Brain microvascular endothelial cell (primary cell): Measurements from ENCODE around the gene RGMB.

Source experiments
- DNase-seq: peaks from one replicate; pipeline ENCODE4 v3.0.0-alpha.2; 2020
- H3K27ac ChIP-seq: fragments of 250-450 bp; sonication (Bioruptor Pico); 2 replicates; pipeline ENCODE4 v1.5.1; 2020; ENCODE audit warnings: mild to moderate bottlenecking, moderate library complexity
- H3K27me3 ChIP-seq: fragments of 250-450 bp; sonication (Bioruptor Pico); replicated peaks from 2 replicates; pipeline ENCODE4 v1.5.1; 2020; ENCODE audit warnings: mild to moderate bottlenecking
- H3K36me3 ChIP-seq: fragments of 250-450 bp; sonication (Bioruptor Pico); replicated peaks from 2 replicates; pipeline ENCODE4 v1.5.1; 2020; ENCODE audit warnings: mild to moderate bottlenecking
- H3K4me3 ChIP-seq: 2 replicates; pipeline ENCODE4 v1.5.1; 2011; ENCODE audit warnings: low read depth, mild to moderate bottlenecking, control low read depth, low read length, moderate library complexity
- in situ Hi-C: cut with HindIII; loops from 2 replicates; pipeline ENCODE4 v1.10.0; 2017; ENCODE audit warnings: low sequenced_read_pairs, low pct_ligation_motif_present
- TF ChIP-seq, protein P1 (sequence below): IDR thresholded peaks from 2 replicates; pipeline ENCODE4 v1.5.1; 2011; ENCODE audit warnings: low read depth, mild to moderate bottlenecking, moderate library complexity, low read length, control low read depth, inconsistent platforms; ENCODE audit errors: missing control alignments

The RGMB gene

DNA sequence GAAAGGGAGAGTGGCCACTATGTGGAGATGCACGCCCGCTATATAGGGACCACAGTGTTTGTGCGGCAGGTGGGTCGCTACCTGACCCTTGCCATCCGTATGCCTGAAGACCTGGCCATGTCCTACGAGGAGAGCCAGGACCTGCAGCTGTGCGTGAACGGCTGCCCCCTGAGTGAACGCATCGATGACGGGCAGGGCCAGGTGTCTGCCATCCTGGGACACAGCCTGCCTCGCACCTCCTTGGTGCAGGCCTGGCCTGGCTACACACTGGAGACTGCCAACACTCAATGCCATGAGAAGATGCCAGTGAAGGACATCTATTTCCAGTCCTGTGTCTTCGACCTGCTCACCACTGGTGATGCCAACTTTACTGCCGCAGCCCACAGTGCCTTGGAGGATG lies 19.8 kb downstream of the RGMB start:
- in situ Hi-C loops = no loop called here
- TF ChIP-seq, protein P1, sequence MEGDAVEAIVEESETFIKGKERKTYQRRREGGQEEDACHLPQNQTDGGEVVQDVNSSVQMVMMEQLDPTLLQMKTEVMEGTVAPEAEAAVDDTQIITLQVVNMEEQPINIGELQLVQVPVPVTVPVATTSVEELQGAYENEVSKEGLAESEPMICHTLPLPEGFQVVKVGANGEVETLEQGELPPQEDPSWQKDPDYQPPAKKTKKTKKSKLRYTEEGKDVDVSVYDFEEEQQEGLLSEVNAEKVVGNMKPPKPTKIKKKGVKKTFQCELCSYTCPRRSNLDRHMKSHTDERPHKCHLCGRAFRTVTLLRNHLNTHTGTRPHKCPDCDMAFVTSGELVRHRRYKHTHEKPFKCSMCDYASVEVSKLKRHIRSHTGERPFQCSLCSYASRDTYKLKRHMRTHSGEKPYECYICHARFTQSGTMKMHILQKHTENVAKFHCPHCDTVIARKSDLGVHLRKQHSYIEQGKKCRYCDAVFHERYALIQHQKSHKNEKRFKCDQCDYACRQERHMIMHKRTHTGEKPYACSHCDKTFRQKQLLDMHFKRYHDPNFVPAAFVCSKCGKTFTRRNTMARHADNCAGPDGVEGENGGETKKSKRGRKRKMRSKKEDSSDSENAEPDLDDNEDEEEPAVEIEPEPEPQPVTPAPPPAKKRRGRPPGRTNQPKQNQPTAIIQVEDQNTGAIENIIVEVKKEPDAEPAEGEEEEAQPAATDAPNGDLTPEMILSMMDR = no peak
- peaks cover 26% of the 10 kb centered on the region for H3K36me3 ChIP-seq

DNA sequence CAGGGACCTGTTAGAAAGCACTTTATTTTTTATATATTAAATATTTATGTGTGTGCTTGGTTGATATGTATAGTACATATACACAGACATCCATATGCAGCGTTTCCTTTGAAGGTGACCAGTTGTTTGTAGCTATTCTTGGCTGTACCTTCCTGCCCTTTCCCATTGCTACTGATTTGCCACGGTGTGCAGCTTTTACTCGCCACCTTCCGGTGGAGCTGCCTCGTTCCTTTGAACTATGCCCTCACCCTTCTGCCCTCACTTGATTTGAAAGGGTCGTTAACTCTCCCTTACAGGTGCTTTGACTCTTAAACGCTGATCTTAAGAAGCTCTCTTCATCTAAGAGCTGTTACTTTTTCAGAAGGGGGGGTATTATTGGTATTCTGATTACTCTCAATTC lies 20.5 kb downstream of the RGMB start:
- in situ Hi-C loops = no loop called here
- Histone ChIP-seq H3K4me3 (no peak overlapping the region), H3K27me3 (no peaks in the 10 kb centered on the region), H3K36me3 (peaks cover 22% of the 10 kb centered on the region), H3K27ac (no peak overlapping the region)
- DNase-seq = no peak
- TF ChIP-seq, protein P1 = no peak

More for the DNA sequence above, 19.8 kb downstream of the RGMB start:
- DNase-seq = no peak
- Histone ChIP-seq H3K27ac (no peak overlapping the region), H3K27me3 (no peaks in the 10 kb centered on the region), H3K4me3 (no peak overlapping the region)

GRCh38 chr5:98794414-98795080 lies 21.1 kb downstream of the RGMB start:
- TF ChIP-seq, protein P1 = no peak
- Histone ChIP-seq H3K27me3 (no peaks in the 10 kb centered on the region), H3K36me3 (peaks cover 20% of the 10 kb centered on the region), H3K27ac (no peak overlapping the region), H3K4me3 (no peak overlapping the region)
- in situ Hi-C loops = no loop called here
- DNase-seq = no peak

GRCh38 chr5:98795243-98795642 lies 21.8 kb downstream of the RGMB start:
- no peak for DNase-seq
- Histone ChIP-seq H3K27me3 (no peaks in the 10 kb centered on the region), H3K4me3 (no peak overlapping the region), H3K27ac (no peak overlapping the region), H3K36me3 (peaks cover 20% of the 10 kb centered on the region)
- in situ Hi-C loops = no loop called here
- TF ChIP-seq, protein P1 = no peak

GRCh38 chr5:98796197-98796972 lies 22.9 kb downstream of the RGMB start:
- Histone ChIP-seq H3K27me3 (no peaks in the 10 kb centered on the region), H3K27ac (peak overlapping the region; percentile 24), H3K36me3 (peaks cover 14% of the 10 kb centered on the region), H3K4me3 (no peak overlapping the region)
- in situ Hi-C loops = no loop called here
- peak; percentile 69 for DNase-seq
- TF ChIP-seq, protein P1 = peak; percentile 80

GRCh38 chr5:98798371-98798770 lies 24.9 kb downstream of the RGMB start:
- Histone ChIP-seq H3K27ac (no peak overlapping the region), H3K27me3 (no peaks in the 10 kb centered on the region), H3K36me3 (peaks cover 11% of the 10 kb centered on the region), H3K4me3 (no peak overlapping the region)
- in situ Hi-C loops = no loop called here
- TF ChIP-seq, protein P1 = no peak
- DNase-seq = no peak
